A549 (cell line): ENCODE measurements around the gene GADD45B.

Experiments
- CEBPB ChIP-seq, 2 experiments: fragments of >200 bp in 1 of 2; sonication (Bioruptor Twin) in 1 of 2; formaldehyde crosslinking in 1 of 2; IDR thresholded peaks; 2 replicates each; pipeline ENCODE4 v1.6.1; 2012 to 2016
- CHD2 ChIP-seq: fragments of 150-350 bp; IDR thresholded peaks from 2 replicates; pipeline ENCODE4 v1.6.1; 2014; ENCODE audit warnings: low read length; ENCODE audit not compliant: partially characterized antibody
- CTCF ChIP-seq: fragments of >200 bp; sonication (Bioruptor Twin); formaldehyde crosslinking; IDR thresholded peaks from 3 replicates; pipeline ENCODE4 v1.5.1; 2016
- EP300 ChIP-seq, 2 experiments: fragments of >200 bp; sonication (Bioruptor Twin); formaldehyde crosslinking; IDR thresholded peaks; 2 replicates in 1 of 2; 3 replicates in 1 of 2; pipeline ENCODE4 v1.6.1; 2016 to 2017
- JUN ChIP-seq, 2 experiments: fragments of >200 bp; sonication (Bioruptor Twin); formaldehyde crosslinking; IDR thresholded peaks; 2 replicates in 1 of 2; 3 replicates in 1 of 2; pipeline ENCODE4 v1.6.1; 2016 to 2017
- NFE2L2 ChIP-seq: fragments of 150-350 bp; conservative IDR thresholded peaks from 2 replicates; pipeline ENCODE4 v1.6.1; 2014; ENCODE audit warnings: low read length
- POLR2A ChIP-seq: IDR thresholded peaks from 2 replicates; pipeline ENCODE4 v1.6.1; 2012; ENCODE audit warnings: mild to moderate bottlenecking, low read length
- RAD21 ChIP-seq, 2 experiments: fragments of >200 bp in 1 of 2; sonication (Bioruptor Twin) in 1 of 2; formaldehyde crosslinking in 1 of 2; IDR thresholded peaks in 1 of 2; conservative IDR thresholded peaks in 1 of 2; 2 replicates in 1 of 2; 3 replicates in 1 of 2; pipeline ENCODE4 v1.6.1; 2012 to 2018; ENCODE audit warnings: inconsistent platforms in 1 of 2
- RCOR1 ChIP-seq: fragments of 150-350 bp; IDR thresholded peaks from 2 replicates; pipeline ENCODE4 v1.6.1; 2014; ENCODE audit warnings: antibody characterized with exemption, low read length, low read depth
- SMC3 ChIP-seq: fragments of >200 bp; sonication (Bioruptor Twin); formaldehyde crosslinking; IDR thresholded peaks from 3 replicates; pipeline ENCODE4 v1.6.1; 2018; ENCODE audit warnings: inconsistent platforms
- ZNF302 ChIP-seq: fragments of 250-450 bp; sonication (Bioruptor Pico); IDR thresholded peaks from 2 replicates; pipeline ENCODE4 v1.9.0; 2021; ENCODE audit warnings: inconsistent platforms, mild to moderate bottlenecking, moderate library complexity
- TF ChIP-seq, protein P1 (sequence below): IDR thresholded peaks from 2 replicates; pipeline ENCODE4 v1.6.1; 2012; ENCODE audit warnings: low read depth, borderline replicate concordance

GRCh38 chr19:2441096-2441752 is 34.7 kb upstream of the GADD45B start:
- TF ChIP-seq CTCF (no peak), RCOR1 (no peak), CHD2 (no peak), SMC3 (no peak), NFE2L2 (no peak), CEBPB (IDR thresholded peaks at IDR 0.05) (no peak), JUN (IDR thresholded peaks at IDR 0.05) (no peak), RAD21 (conservative IDR thresholded peaks at IDR 0.05 in 1 of 2, IDR thresholded peaks at IDR 0.05 in 1 of 2) (no peak), ZNF302 (CRISPR knock-in tag) (no peak), POLR2A (no peak), EP300 (IDR thresholded peaks at IDR 0.05) (no peak)
- TF ChIP-seq, protein P1, sequence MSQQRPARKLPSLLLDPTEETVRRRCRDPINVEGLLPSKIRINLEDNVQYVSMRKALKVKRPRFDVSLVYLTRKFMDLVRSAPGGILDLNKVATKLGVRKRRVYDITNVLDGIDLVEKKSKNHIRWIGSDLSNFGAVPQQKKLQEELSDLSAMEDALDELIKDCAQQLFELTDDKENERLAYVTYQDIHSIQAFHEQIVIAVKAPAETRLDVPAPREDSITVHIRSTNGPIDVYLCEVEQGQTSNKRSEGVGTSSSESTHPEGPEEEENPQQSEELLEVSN: no peak
